Skeletal muscle satellite cell (primary cell): Measurements from ENCODE around the gene KLRK1. TPM values are rescaled to one million over a fixed set of nuclear protein-coding genes. Genes with fewer than 3 reads are reported as not detected.
A peak's percentile ranks its signal among the peaks of the same experiment; 100 is the strongest.
"Not testable (repeated sequence)": the region's sequence is repeated elsewhere in the genome, so short reads cannot be mapped to it uniquely, and the experiment has no call there.

Experiments used
- H3K27me3 ChIP-seq: 2 replicates; pipeline ENCODE4 v1.7.0; 2013; ENCODE audit warnings: low read length; ENCODE audit not compliant: control insufficient read depth, insufficient read depth
- H3K36me3 ChIP-seq: 2 replicates; pipeline ENCODE4 v1.7.0; 2013; ENCODE audit warnings: mild to moderate bottlenecking, control low read depth, low read length; ENCODE audit not compliant: insufficient read depth
- H3K4me1 ChIP-seq: 2 replicates; pipeline ENCODE4 v1.7.0; 2013; ENCODE audit warnings: low read length; ENCODE audit not compliant: control insufficient read depth, insufficient read depth
- H3K4me2 ChIP-seq: 2 replicates; pipeline ENCODE4 v1.7.0; 2013; ENCODE audit warnings: mild to moderate bottlenecking, low read length
- H3K4me3 ChIP-seq: 2 replicates; pipeline ENCODE4 v1.7.0; 2013; ENCODE audit warnings: low read length
- H3K9ac ChIP-seq: 2 replicates; pipeline ENCODE4 v1.7.0; 2013; ENCODE audit warnings: mild to moderate bottlenecking, low read depth, low read length, moderate library complexity
- H3K9me3 ChIP-seq: replicated peaks from 2 replicates; pipeline ENCODE4 v1.7.0; 2013; ENCODE audit warnings: mild to moderate bottlenecking, control low read depth, low read length
- total RNA-seq: library from RNA; depleted of rRNA; stranded (reverse); fragments of >200 nt; gene quantifications from 2 replicates; pipeline ENCODE4 v1.2.3, GENCODE V29; 2012; rRNA removed

The KLRK1 gene
- total RNA-seq = not detected in 2 replicates

GRCh38 chr12:10389904-10390303 is at the start of gene KLRK1:
Gene KLRK1 (minus strand): TSS chr12:10390041. CDS start chr12:10388810, 1,231 bp downstream.
- Histone ChIP-seq H3K9me3 (no peaks in the 10 kb centered on the region), H3K4me2 (no peak within 1 kb of the TSS), H3K9ac (no peak within 1 kb of the TSS), H3K4me3 (no peak within 1 kb of the TSS), H3K27me3 (no peaks in the 10 kb centered on the region), H3K4me1 (peaks cover 41% of the 10 kb centered on the region), H3K36me3 (no peaks in the 10 kb centered on the region)

GRCh38 chr12:10437601-10438000 is 47.8 kb upstream of the KLRK1 start:
- not testable (repeated sequence) for H3K36me3 ChIP-seq, H3K4me3 ChIP-seq, H3K4me1 ChIP-seq, H3K9ac ChIP-seq, H3K27me3 ChIP-seq, H3K9me3 ChIP-seq, H3K4me2 ChIP-seq

- H3K9me3 ChIP-seq, H3K4me3 ChIP-seq, H3K9ac ChIP-seq, H3K4me1 ChIP-seq, H3K27me3 ChIP-seq, H3K36me3 ChIP-seq: not testable (repeated sequence)
- H3K4me2 ChIP-seq = peak within 1 kb of the TSS; percentile 25
Measured at GRCh38 chr12:10435816-10436215, 46.0 kb upstream of the KLRK1 start, which contains the start of gene KLRC2. Gene KLRC2 (minus strand): TSS chr12:10436010. CDS start chr12:10435986, 24 bp downstream.

GRCh38 chr12:10430623-10431022 is 40.8 kb upstream of the KLRK1 start:
- H3K27me3 ChIP-seq, H3K9ac ChIP-seq, H3K4me3 ChIP-seq, H3K9me3 ChIP-seq, H3K36me3 ChIP-seq, H3K4me2 ChIP-seq, H3K4me1 ChIP-seq: not testable (repeated sequence)

- not testable (repeated sequence) for H3K27me3 ChIP-seq, H3K4me2 ChIP-seq, H3K9ac ChIP-seq, H3K36me3 ChIP-seq, H3K4me1 ChIP-seq, H3K9me3 ChIP-seq, H3K4me3 ChIP-seq
Measured at GRCh38 chr12:10425938-10426337, 36.1 kb upstream of the KLRK1 start.

- not testable (repeated sequence) for H3K9ac ChIP-seq, H3K4me3 ChIP-seq, H3K36me3 ChIP-seq, H3K27me3 ChIP-seq, H3K4me2 ChIP-seq, H3K9me3 ChIP-seq, H3K4me1 ChIP-seq
Measured at GRCh38 chr12:10424260-10424899, 34.5 kb upstream of the KLRK1 start.

- H3K4me2 ChIP-seq, H3K36me3 ChIP-seq, H3K4me3 ChIP-seq, H3K4me1 ChIP-seq, H3K9me3 ChIP-seq, H3K27me3 ChIP-seq, H3K9ac ChIP-seq: not testable (repeated sequence)
Measured at GRCh38 chr12:10422159-10422558, 32.3 kb upstream of the KLRK1 start.

GRCh38 chr12:10420334-10420733 is 30.5 kb upstream of the KLRK1 start, which contains the start of gene KLRC3:
Gene KLRC3 (minus strand): TSS chr12:10420595. CDS start chr12:10420550, 45 bp downstream.
- H3K4me2 ChIP-seq, H3K27me3 ChIP-seq, H3K4me3 ChIP-seq, H3K36me3 ChIP-seq, H3K9me3 ChIP-seq, H3K9ac ChIP-seq, H3K4me1 ChIP-seq: not testable (repeated sequence)

- H3K9ac ChIP-seq = no peak within 1 kb of the TSS
- H3K4me3 ChIP-seq = no peak within 1 kb of the TSS
- no peaks in the 10 kb centered on the region for H3K9me3 ChIP-seq
- no peaks in the 10 kb centered on the region for H3K4me1 ChIP-seq
- no peak within 1 kb of the TSS for H3K4me2 ChIP-seq
- H3K27me3 ChIP-seq = no peaks in the 10 kb centered on the region
- H3K36me3 ChIP-seq = no peaks in the 10 kb centered on the region
Measured at GRCh38 chr12:10409392-10409791, 19.6 kb upstream of the KLRK1 start, which contains the start of gene KLRC4. Gene KLRC4 (minus strand): TSS chr12:10409757. CDS start chr12:10409575, 182 bp downstream.

GRCh38 chr12:10408842-10409241 is 19.0 kb upstream of the KLRK1 start:
- Histone ChIP-seq H3K4me2 (no peak overlapping the region), H3K4me1 (no peaks in the 10 kb centered on the region), H3K9me3 (no peaks in the 10 kb centered on the region), H3K4me3 (no peak overlapping the region), H3K27me3 (no peaks in the 10 kb centered on the region), H3K36me3 (no peaks in the 10 kb centered on the region), H3K9ac (no peak overlapping the region)

GRCh38 chr12:10406725-10407124 is 16.9 kb upstream of the KLRK1 start:
- Histone ChIP-seq H3K4me1 (no peaks in the 10 kb centered on the region), H3K9ac (no peak overlapping the region), H3K4me3 (no peak overlapping the region), H3K36me3 (no peaks in the 10 kb centered on the region), H3K27me3 (no peaks in the 10 kb centered on the region), H3K4me2 (no peak overlapping the region), H3K9me3 (no peaks in the 10 kb centered on the region)

- no peak overlapping the region for H3K4me3 ChIP-seq
Measured at GRCh38 chr12:10405294-10405693, 15.5 kb upstream of the KLRK1 start.

More at GRCh38 chr12:10405294-10405693, 15.5 kb upstream of the KLRK1 start:
- Histone ChIP-seq H3K9me3 (no peaks in the 10 kb centered on the region), H3K27me3 (no peaks in the 10 kb centered on the region), H3K4me2 (no peak overlapping the region), H3K9ac (no peak overlapping the region), H3K36me3 (no peaks in the 10 kb centered on the region), H3K4me1 (no peaks in the 10 kb centered on the region)
